HFF-Myc (cell line): ENCODE data around the gene MATK.

Experiments used
- DNase-seq: peaks from one replicate; pipeline ENCODE4 v3.0.0-alpha.2; 2011; ENCODE audit warnings: low read depth; ENCODE audit errors: extremely low read depth
- H3K4me3 ChIP-seq: replicated peaks from 2 replicates; pipeline ENCODE4 v1.5.1; 2011; ENCODE audit warnings: low read depth, mild to moderate bottlenecking, control low read depth, low read length
- CTCF ChIP-seq: IDR thresholded peaks from 2 replicates; pipeline ENCODE4 v1.5.1; 2012; ENCODE audit warnings: mild to moderate bottlenecking, low read depth, low read length, control low read depth; ENCODE audit errors: missing control alignments

MATK gene, protein sequence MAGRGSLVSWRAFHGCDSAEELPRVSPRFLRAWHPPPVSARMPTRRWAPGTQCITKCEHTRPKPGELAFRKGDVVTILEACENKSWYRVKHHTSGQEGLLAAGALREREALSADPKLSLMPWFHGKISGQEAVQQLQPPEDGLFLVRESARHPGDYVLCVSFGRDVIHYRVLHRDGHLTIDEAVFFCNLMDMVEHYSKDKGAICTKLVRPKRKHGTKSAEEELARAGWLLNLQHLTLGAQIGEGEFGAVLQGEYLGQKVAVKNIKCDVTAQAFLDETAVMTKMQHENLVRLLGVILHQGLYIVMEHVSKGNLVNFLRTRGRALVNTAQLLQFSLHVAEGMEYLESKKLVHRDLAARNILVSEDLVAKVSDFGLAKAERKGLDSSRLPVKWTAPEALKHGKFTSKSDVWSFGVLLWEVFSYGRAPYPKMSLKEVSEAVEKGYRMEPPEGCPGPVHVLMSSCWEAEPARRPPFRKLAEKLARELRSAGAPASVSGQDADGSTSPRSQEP

GRCh38 chr19:3785938-3786824 is at the start of gene MATK:
Gene MATK, minus strand, starts transcription at chr19:3786381. Its CDS starts 1,246 bp downstream, at chr19:3785135.
- no peak for TF ChIP-seq CTCF
- H3K4me3 ChIP-seq, result peak within 1 kb of the TSS; percentile 37

DNA sequence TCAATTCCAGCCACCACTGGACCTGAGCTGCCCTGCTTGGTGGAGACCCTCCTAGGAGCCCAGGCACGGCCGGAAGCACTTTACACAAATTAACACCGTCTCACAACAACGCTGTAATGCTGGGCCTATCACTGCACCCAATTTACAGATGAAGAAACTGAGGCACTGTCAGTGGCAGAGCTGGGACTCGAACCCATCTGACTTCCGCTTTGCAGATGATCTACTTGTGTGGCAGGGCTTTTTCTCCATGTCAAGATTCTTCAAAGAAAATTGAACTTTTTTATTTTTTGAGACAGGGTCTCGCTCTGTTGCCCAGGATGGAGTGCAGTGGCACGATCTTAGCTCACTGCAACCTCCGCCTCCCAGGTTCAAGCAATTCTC is 48.9 kb upstream of the MATK start:
- TF ChIP-seq CTCF, result no peak
- no peak for DNase-seq
- H3K4me3 ChIP-seq, result no peak overlapping the region

More at GRCh38 chr19:3785938-3786824, at the start of gene MATK:
- no peak for DNase-seq

DNA sequence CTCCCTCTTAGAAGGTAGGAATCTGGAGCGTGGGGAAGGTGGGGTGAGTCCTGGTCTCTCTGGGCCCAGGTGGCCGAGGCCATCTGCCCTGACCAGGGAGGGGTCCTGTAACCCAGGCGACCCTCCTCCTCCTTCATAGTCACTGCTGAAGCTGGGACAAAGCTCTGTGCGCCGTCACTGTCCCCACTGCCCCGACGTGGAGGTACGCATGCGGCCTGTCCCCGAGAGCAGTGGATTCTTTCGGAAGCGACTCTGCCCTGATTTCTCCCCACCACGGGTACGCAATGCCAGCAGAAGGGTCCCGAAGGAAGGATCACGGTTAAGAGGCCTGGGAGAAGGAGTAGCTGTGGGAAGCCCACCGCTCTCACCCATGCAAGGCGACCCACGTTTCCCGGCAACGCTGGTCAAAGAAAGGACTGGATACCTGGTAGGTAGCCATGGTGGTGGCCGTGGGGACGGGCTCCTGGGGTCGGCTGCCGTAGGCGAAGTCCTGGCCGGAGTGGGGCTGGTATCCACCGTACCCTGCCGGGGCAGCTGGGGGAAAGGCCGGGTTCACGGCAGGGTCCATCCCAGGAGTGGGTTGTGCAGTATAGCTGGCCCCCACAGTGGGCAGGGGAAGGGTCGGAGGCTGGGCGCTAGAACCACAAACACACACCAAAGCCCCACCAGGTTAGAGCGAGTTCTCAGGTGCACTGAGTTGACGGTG is 48.3 kb upstream of the MATK start:
- no peak for TF ChIP-seq CTCF
- no peak for DNase-seq
- H3K4me3 ChIP-seq, result no peak overlapping the region

DNA sequence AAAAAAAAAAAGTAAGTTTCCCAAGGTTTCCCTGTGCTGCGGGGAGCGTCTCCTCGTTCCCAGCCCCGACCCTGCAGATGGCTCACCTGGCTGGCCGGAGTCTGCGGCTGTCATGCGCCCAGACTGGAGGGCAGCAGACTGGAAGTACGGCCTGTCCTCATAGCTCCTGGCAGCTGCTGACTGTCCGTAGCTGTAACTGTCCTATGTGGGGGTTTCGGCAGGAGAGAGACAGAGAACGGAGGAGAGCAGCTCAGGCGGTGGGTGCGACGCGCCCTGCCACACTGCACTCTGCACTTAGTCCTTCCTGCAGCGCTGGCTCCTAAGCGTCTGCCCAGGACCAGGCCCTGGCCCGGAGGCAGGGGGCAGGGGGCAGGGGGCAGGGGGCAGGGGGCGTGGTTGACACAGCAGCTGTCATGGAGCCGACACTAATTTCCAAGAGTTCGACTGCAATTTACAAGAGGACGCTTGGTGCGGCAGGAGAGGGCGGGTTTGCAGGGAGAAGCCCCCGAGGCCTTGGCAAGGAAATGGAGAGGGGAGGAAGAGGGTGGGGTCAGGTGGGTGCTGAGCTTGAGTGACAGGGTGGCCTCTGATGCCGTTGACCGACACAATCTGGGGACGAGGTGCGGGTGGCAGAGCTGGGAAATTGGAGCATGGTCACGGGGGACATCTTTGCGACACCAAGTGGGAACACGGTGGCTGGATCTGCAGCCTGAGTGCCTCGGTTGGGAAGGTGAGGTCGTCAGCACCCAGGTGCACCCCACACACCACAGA is 47.6 kb upstream of the MATK start:
- no peak for TF ChIP-seq CTCF
- H3K4me3 ChIP-seq, result no peak overlapping the region
- no peak for DNase-seq

- DNase-seq, result no peak
- TF ChIP-seq CTCF, result no peak
- no peak overlapping the region for H3K4me3 ChIP-seq
These were observed 45.8 kb upstream of the MATK start for GRCh38 chr19:3832001-3832400.

GRCh38 chr19:3831601-3832000 is 45.4 kb upstream of the MATK start:
- H3K4me3 ChIP-seq, result no peak overlapping the region
- DNase-seq, result no peak
- no peak for TF ChIP-seq CTCF
